ENCODE data around the gene MDH2. TPM values are rescaled to one million over a fixed set of nuclear protein-coding genes. Genes with fewer than 3 reads are reported as not detected.

Gene MDH2
- total and polyA plus RNA-seq, 2 experiments from 2014 or later, result 150 to 180 TPM

DNA sequence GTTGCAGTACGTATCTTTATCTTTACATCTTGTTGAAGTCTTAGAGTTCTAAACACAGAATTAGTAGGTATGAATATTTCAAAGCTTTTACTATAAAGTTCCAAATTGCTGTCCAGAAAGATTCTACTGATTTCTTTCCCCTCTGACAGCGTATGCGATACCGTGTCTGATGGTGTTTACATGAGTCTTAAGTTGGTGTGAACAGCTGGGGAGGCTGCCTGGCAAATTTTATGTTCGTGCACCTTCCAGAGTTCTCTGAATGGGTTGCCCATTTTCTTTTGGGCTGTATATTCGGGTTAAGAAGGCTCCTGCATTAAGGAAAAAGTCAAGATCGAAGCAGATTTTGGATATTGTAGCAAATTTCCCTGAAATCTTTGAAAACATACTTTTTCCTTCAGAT is 8.3 kb downstream of the MDH2 start:
- Mint-ChIP-seq H3K9me3 (no peaks in the 10 kb centered on the region), H3K36me3 (ENCODE audit: low read depth) (peaks cover 54% of the 10 kb centered on the region), H3K27me3 (ENCODE audit: insufficient read depth, low read depth, poor library complexity) (peaks cover 9% of the 10 kb centered on the region), H3K27ac (no peak overlapping the region), H3K4me1 (peaks cover 28% of the 10 kb centered on the region), H3K4me3 (no peak overlapping the region)
- ATAC-seq (no peak), DNase-seq (ENCODE audit: low spot score) (no peak)
- no peaks in the 10 kb centered on the region for H3K27me3 ChIP-seq (ENCODE audit: insufficient read depth)
- no peaks in the 10 kb centered on the region for H3K9me2 ChIP-seq (ENCODE audit: insufficient read depth)
- H3K4me3 ChIP-seq, result no peak overlapping the region
- no peak for TF ChIP-seq POLR2AphosphoS5 (IDR thresholded peaks at IDR 0.05; ENCODE audit: low read depth)
- no peak for TF ChIP-seq CREB1 (CRISPR knock-in tag; IDR thresholded peaks at IDR 0.05; ENCODE audit: low read depth)
- no peak for TF ChIP-seq JUNB (IDR thresholded peaks at IDR 0.05; ENCODE audit: unreplicated experiment)
- no peak for TF ChIP-seq ZNF331 (CRISPR knock-in tag; IDR thresholded peaks at IDR 0.05; ENCODE audit: low read depth)
- TF ChIP-seq, protein P1, sequence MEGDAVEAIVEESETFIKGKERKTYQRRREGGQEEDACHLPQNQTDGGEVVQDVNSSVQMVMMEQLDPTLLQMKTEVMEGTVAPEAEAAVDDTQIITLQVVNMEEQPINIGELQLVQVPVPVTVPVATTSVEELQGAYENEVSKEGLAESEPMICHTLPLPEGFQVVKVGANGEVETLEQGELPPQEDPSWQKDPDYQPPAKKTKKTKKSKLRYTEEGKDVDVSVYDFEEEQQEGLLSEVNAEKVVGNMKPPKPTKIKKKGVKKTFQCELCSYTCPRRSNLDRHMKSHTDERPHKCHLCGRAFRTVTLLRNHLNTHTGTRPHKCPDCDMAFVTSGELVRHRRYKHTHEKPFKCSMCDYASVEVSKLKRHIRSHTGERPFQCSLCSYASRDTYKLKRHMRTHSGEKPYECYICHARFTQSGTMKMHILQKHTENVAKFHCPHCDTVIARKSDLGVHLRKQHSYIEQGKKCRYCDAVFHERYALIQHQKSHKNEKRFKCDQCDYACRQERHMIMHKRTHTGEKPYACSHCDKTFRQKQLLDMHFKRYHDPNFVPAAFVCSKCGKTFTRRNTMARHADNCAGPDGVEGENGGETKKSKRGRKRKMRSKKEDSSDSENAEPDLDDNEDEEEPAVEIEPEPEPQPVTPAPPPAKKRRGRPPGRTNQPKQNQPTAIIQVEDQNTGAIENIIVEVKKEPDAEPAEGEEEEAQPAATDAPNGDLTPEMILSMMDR (conservative IDR thresholded peaks at IDR 0.05; ENCODE audit: low read depth in 2 of 2), result no peak
- TF ChIP-seq, protein P2, sequence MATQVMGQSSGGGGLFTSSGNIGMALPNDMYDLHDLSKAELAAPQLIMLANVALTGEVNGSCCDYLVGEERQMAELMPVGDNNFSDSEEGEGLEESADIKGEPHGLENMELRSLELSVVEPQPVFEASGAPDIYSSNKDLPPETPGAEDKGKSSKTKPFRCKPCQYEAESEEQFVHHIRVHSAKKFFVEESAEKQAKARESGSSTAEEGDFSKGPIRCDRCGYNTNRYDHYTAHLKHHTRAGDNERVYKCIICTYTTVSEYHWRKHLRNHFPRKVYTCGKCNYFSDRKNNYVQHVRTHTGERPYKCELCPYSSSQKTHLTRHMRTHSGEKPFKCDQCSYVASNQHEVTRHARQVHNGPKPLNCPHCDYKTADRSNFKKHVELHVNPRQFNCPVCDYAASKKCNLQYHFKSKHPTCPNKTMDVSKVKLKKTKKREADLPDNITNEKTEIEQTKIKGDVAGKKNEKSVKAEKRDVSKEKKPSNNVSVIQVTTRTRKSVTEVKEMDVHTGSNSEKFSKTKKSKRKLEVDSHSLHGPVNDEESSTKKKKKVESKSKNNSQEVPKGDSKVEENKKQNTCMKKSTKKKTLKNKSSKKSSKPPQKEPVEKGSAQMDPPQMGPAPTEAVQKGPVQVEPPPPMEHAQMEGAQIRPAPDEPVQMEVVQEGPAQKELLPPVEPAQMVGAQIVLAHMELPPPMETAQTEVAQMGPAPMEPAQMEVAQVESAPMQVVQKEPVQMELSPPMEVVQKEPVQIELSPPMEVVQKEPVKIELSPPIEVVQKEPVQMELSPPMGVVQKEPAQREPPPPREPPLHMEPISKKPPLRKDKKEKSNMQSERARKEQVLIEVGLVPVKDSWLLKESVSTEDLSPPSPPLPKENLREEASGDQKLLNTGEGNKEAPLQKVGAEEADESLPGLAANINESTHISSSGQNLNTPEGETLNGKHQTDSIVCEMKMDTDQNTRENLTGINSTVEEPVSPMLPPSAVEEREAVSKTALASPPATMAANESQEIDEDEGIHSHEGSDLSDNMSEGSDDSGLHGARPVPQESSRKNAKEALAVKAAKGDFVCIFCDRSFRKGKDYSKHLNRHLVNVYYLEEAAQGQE (IDR thresholded peaks at IDR 0.05; ENCODE audit: unreplicated experiment), result no peak
- TF ChIP-seq EZH2phosphoT487 (IDR thresholded peaks at IDR 0.05; ENCODE audit: unreplicated experiment), result no peak
- TF ChIP-seq, protein P3, sequence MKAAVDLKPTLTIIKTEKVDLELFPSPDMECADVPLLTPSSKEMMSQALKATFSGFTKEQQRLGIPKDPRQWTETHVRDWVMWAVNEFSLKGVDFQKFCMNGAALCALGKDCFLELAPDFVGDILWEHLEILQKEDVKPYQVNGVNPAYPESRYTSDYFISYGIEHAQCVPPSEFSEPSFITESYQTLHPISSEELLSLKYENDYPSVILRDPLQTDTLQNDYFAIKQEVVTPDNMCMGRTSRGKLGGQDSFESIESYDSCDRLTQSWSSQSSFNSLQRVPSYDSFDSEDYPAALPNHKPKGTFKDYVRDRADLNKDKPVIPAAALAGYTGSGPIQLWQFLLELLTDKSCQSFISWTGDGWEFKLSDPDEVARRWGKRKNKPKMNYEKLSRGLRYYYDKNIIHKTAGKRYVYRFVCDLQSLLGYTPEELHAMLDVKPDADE (IDR thresholded peaks at IDR 0.05), result no peak
- TF ChIP-seq NANOG (IDR thresholded peaks at IDR 0.05; ENCODE audit: borderline replicate concordance), result no peak
- TF ChIP-seq, protein P4, sequence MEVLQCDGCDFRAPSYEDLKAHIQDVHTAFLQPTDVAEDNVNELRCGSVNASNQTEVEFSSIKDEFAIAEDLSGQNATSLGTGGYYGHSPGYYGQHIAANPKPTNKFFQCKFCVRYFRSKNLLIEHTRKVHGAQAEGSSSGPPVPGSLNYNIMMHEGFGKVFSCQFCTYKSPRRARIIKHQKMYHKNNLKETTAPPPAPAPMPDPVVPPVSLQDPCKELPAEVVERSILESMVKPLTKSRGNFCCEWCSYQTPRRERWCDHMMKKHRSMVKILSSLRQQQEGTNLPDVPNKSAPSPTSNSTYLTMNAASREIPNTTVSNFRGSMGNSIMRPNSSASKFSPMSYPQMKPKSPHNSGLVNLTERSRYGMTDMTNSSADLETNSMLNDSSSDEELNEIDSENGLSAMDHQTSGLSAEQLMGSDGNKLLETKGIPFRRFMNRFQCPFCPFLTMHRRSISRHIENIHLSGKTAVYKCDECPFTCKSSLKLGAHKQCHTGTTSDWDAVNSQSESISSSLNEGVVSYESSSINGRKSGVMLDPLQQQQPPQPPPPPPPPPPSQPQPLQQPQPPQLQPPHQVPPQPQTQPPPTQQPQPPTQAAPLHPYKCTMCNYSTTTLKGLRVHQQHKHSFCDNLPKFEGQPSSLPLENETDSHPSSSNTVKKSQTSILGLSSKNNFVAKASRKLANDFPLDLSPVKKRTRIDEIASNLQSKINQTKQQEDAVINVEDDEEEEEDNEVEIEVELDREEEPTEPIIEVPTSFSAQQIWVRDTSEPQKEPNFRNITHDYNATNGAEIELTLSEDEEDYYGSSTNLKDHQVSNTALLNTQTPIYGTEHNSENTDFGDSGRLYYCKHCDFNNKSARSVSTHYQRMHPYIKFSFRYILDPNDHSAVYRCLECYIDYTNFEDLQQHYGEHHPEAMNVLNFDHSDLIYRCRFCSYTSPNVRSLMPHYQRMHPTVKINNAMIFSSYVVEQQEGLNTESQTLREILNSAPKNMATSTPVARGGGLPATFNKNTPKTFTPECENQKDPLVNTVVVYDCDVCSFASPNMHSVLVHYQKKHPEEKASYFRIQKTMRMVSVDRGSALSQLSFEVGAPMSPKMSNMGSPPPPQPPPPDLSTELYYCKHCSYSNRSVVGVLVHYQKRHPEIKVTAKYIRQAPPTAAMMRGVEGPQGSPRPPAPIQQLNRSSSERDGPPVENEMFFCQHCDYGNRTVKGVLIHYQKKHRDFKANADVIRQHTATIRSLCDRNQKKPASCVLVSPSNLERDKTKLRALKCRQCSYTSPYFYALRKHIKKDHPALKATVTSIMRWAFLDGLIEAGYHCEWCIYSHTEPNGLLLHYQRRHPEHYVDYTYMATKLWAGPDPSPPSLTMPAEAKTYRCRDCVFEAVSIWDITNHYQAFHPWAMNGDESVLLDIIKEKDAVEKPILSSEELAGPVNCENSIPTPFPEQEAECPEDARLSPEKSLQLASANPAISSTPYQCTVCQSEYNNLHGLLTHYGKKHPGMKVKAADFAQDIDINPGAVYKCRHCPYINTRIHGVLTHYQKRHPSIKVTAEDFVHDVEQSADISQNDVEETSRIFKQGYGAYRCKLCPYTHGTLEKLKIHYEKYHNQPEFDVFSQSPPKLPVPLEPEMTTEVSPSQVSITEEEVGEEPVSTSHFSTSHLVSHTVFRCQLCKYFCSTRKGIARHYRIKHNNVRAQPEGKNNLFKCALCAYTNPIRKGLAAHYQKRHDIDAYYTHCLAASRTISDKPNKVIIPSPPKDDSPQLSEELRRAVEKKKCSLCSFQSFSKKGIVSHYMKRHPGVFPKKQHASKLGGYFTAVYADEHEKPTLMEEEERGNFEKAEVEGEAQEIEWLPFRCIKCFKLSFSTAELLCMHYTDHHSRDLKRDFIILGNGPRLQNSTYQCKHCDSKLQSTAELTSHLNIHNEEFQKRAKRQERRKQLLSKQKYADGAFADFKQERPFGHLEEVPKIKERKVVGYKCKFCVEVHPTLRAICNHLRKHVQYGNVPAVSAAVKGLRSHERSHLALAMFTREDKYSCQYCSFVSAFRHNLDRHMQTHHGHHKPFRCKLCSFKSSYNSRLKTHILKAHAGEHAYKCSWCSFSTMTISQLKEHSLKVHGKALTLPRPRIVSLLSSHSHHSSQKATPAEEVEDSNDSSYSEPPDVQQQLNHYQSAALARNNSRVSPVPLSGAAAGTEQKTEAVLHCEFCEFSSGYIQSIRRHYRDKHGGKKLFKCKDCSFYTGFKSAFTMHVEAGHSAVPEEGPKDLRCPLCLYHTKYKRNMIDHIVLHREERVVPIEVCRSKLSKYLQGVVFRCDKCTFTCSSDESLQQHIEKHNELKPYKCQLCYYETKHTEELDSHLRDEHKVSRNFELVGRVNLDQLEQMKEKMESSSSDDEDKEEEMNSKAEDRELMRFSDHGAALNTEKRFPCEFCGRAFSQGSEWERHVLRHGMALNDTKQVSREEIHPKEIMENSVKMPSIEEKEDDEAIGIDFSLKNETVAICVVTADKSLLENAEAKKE (CRISPR knock-in tag; IDR thresholded peaks at IDR 0.05), result no peak
- TF ChIP-seq EZH2 (IDR thresholded peaks at IDR 0.05; ENCODE audit: low read depth, unreplicated experiment), result no peak
- no peak for TF ChIP-seq STAT1 (IDR thresholded peaks at IDR 0.05; ENCODE audit: unreplicated experiment)
- H3K4me1 ChIP-seq (ENCODE audit: insufficient read depth), result no peaks in the 10 kb centered on the region
- no peak overlapping the region for H3K4me2 ChIP-seq
- H2AFZ ChIP-seq, result no peak overlapping the region
- no peak overlapping the region for H3K27ac ChIP-seq (ENCODE audit: low read depth)
- peaks cover 54% of the 10 kb centered on the region for H3K79me2 ChIP-seq (replicated peaks; ENCODE audit: insufficient read depth)
- no peaks in the 10 kb centered on the region for H3F3A ChIP-seq (replicated peaks; ENCODE audit: low read depth)
- H3K36me3 ChIP-seq (ENCODE audit: insufficient read depth), result peaks cover 49% of the 10 kb centered on the region
- H4K20me1 ChIP-seq (replicated peaks; ENCODE audit: insufficient read depth), result peaks cover 48% of the 10 kb centered on the region
